ENCODE results near the gene USP28. TPM values are rescaled to one million over a fixed set of nuclear protein-coding genes. Genes with fewer than 3 reads are reported as not detected.

USP28 gene
- total and polyA plus RNA-seq, 2 donors (not counting 1 experiment from before 2014, with no cell fraction given): 22.4 to 37.7 TPM

DNA sequence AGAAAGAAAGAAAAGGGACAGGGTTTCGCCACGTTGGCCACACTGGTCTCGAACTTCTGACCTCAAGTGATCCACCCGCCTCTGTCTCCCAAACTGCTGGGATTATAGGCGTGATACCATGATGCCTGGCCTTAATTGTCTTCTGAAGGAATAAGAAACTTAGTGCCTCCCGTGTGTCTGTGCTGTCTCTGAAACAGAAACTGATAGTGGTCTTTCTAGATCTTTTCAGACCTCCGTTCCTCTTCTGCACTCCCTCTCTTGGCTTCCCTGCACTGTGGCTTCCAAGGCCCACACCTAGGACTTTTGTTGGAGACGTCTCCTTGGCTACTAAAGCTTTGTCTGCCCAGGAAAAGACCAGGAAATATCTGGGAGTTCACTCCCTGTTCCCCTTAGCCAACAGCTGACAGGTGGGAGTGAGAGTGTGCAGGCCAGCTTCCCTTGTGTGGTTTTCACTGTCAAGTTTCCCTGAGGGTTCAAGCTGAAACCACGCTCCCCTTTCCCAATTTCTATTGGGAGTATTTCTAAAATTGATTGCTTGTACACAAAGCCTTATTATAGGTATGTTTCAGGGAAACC is 19.1 kb upstream of the USP28 start:
- H3K27ac ChIP-seq (ENCODE audit: insufficient read depth, low read length): no peak overlapping the region
- H3K9me3 ChIP-seq (ENCODE audit: control insufficient read depth, insufficient read depth, low read depth, low read length): no peaks in the 10 kb centered on the region
- no peak overlapping the region for H3K9ac ChIP-seq (ENCODE audit: insufficient read depth, low read length)
- H3K27me3 ChIP-seq (ENCODE audit: control insufficient read depth, insufficient read depth, low read length): no peaks in the 10 kb centered on the region
- H3K79me2 ChIP-seq (ENCODE audit: control insufficient read depth, insufficient read depth, low read length): no peaks in the 10 kb centered on the region
- no peak for DNase-seq (ENCODE audit: low read depth in 2 of 2)
- no peak overlapping the region for H2AFZ ChIP-seq (ENCODE audit: low read length)
- TF ChIP-seq, protein P1, sequence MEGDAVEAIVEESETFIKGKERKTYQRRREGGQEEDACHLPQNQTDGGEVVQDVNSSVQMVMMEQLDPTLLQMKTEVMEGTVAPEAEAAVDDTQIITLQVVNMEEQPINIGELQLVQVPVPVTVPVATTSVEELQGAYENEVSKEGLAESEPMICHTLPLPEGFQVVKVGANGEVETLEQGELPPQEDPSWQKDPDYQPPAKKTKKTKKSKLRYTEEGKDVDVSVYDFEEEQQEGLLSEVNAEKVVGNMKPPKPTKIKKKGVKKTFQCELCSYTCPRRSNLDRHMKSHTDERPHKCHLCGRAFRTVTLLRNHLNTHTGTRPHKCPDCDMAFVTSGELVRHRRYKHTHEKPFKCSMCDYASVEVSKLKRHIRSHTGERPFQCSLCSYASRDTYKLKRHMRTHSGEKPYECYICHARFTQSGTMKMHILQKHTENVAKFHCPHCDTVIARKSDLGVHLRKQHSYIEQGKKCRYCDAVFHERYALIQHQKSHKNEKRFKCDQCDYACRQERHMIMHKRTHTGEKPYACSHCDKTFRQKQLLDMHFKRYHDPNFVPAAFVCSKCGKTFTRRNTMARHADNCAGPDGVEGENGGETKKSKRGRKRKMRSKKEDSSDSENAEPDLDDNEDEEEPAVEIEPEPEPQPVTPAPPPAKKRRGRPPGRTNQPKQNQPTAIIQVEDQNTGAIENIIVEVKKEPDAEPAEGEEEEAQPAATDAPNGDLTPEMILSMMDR (conservative IDR thresholded peaks at IDR 0.05 in 1 of 2, IDR thresholded peaks at IDR 0.05 in 1 of 2; ENCODE audit: low read depth in 1 of 2, low read length in 2 of 2): no peak
- TF ChIP-seq EZH2 (IDR thresholded peaks at IDR 0.05; ENCODE audit: low read length, missing control alignments): no peak
- no peak overlapping the region for H3K4me3 ChIP-seq (replicated peaks in 1 of 4; ENCODE audit: control extremely low read depth in 1 of 4, insufficient read depth in 1 of 4, low read depth in 3 of 4, low read length in 4 of 4)
- no peak overlapping the region for H3K4me2 ChIP-seq (ENCODE audit: extremely low read depth, insufficient read depth, low read length)
- H4K20me1 ChIP-seq (ENCODE audit: control insufficient read depth, extremely low read depth, insufficient read depth, low read length): no peaks in the 10 kb centered on the region
- H3K36me3 ChIP-seq (ENCODE audit: control insufficient read depth, insufficient read depth, low read length): no peaks in the 10 kb centered on the region
- H3K4me1 ChIP-seq (ENCODE audit: control insufficient read depth, extremely low read depth, insufficient read depth, low read length): no peaks in the 10 kb centered on the region

DNA sequence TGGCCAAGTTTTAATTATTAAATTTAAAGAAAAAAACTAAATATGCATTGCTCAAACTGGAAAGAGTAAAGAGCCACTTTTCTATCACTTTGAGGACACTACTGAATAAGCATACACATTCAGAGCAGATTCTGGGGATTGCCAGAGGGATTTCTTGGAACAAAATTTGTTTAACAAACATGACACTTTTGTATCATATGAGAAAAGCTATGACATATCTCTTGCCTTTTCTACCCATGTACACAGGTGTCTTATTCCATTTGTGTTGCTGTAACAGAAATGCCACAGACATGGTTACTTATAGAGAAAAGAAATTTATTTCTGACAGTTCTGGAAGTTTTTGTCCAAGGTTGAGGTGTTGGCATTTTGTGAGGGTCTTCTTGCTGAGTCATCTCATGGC is 13.5 kb upstream of the USP28 start:
- Histone ChIP-seq H3K27me3 (ENCODE audit: control insufficient read depth, insufficient read depth, low read length) (no peaks in the 10 kb centered on the region), H3K36me3 (ENCODE audit: control insufficient read depth, insufficient read depth, low read length) (no peaks in the 10 kb centered on the region), H4K20me1 (ENCODE audit: control insufficient read depth, extremely low read depth, insufficient read depth, low read length) (no peaks in the 10 kb centered on the region), H3K4me2 (ENCODE audit: extremely low read depth, insufficient read depth, low read length) (no peak overlapping the region), H2AFZ (ENCODE audit: low read length) (no peak overlapping the region), H3K4me3 (replicated peaks in 1 of 4; ENCODE audit: control extremely low read depth in 1 of 4, insufficient read depth in 1 of 4, low read depth in 3 of 4, low read length in 4 of 4) (no peak overlapping the region), H3K79me2 (ENCODE audit: control insufficient read depth, insufficient read depth, low read length) (no peaks in the 10 kb centered on the region), H3K4me1 (ENCODE audit: control insufficient read depth, extremely low read depth, insufficient read depth, low read length) (no peaks in the 10 kb centered on the region), H3K9ac (ENCODE audit: insufficient read depth, low read length) (no peak overlapping the region), H3K27ac (ENCODE audit: insufficient read depth, low read length) (no peak overlapping the region), H3K9me3 (ENCODE audit: control insufficient read depth, insufficient read depth, low read depth, low read length) (no peaks in the 10 kb centered on the region)
- DNase-seq (ENCODE audit: low read depth in 2 of 2): no peak
- TF ChIP-seq, protein P1 (conservative IDR thresholded peaks at IDR 0.05 in 1 of 2, IDR thresholded peaks at IDR 0.05 in 1 of 2; ENCODE audit: low read depth in 1 of 2, low read length in 2 of 2): no peak
- TF ChIP-seq EZH2 (IDR thresholded peaks at IDR 0.05; ENCODE audit: low read length, missing control alignments): no peak

DNA sequence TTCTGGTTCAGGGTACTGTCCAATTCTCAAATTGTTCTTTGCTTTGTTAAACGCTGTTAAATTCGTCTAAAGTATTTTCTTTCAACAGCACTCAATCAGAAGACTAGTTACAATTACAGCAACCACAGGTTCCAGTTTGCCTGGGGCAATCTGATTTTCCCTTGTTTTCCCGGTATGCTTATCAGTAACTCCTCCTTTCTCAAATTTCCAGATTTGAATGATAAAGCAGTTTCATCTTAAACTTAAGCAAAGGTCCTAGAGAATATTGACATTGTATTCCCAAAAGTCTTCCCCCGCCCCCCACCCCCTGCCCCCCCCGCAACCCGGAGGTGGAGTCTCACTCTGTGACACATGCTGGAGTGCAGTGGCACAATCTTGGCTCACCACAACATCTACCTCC is 10.5 kb upstream of the USP28 start:
- Histone ChIP-seq H3K27me3 (ENCODE audit: control insufficient read depth, insufficient read depth, low read length) (no peaks in the 10 kb centered on the region), H3K9me3 (ENCODE audit: control insufficient read depth, insufficient read depth, low read depth, low read length) (no peaks in the 10 kb centered on the region), H4K20me1 (ENCODE audit: control insufficient read depth, extremely low read depth, insufficient read depth, low read length) (no peaks in the 10 kb centered on the region), H3K36me3 (ENCODE audit: control insufficient read depth, insufficient read depth, low read length) (no peaks in the 10 kb centered on the region), H3K4me2 (ENCODE audit: extremely low read depth, insufficient read depth, low read length) (no peak overlapping the region), H3K27ac (ENCODE audit: insufficient read depth, low read length) (no peak overlapping the region), H3K4me1 (ENCODE audit: control insufficient read depth, extremely low read depth, insufficient read depth, low read length) (no peaks in the 10 kb centered on the region), H3K4me3 (replicated peaks in 1 of 4; ENCODE audit: control extremely low read depth in 1 of 4, insufficient read depth in 1 of 4, low read depth in 3 of 4, low read length in 4 of 4) (no peak overlapping the region), H3K79me2 (ENCODE audit: control insufficient read depth, insufficient read depth, low read length) (no peaks in the 10 kb centered on the region), H2AFZ (ENCODE audit: low read length) (no peak overlapping the region), H3K9ac (ENCODE audit: insufficient read depth, low read length) (no peak overlapping the region)
- no peak for DNase-seq (ENCODE audit: low read depth in 2 of 2)
- TF ChIP-seq, protein P1 (conservative IDR thresholded peaks at IDR 0.05 in 1 of 2, IDR thresholded peaks at IDR 0.05 in 1 of 2; ENCODE audit: low read depth in 1 of 2, low read length in 2 of 2): no peak
- no peak for TF ChIP-seq EZH2 (IDR thresholded peaks at IDR 0.05; ENCODE audit: low read length, missing control alignments)
